DOHH2 (cell line): Measurements from ENCODE around the gene SEC31A.
"Not testable (repeated sequence)": the region's sequence is repeated elsewhere in the genome, so short reads cannot be mapped to it uniquely, and the experiment has no call there.

Experiments
- H3F3A ChIP-seq: fragments of 200-600 bp; sonication (generic), shearing (Covaris generic); 2 replicates; pipeline ENCODE4 v1.6.0; 2016; ENCODE audit warnings: antibody characterized with exemption, mild to moderate bottlenecking; ENCODE audit not compliant: control insufficient read depth, insufficient read depth
- H3K27ac ChIP-seq: fragments of 200-600 bp; sonication (generic); 2 replicates; pipeline ENCODE4 v1.5.1; 2014; ENCODE audit warnings: low read depth, mild to moderate bottlenecking, low read length, moderate library complexity
- H3K27me3 ChIP-seq: fragments of 200-600 bp; sonication (generic); 2 replicates; pipeline ENCODE4 v1.6.1; 2014; ENCODE audit warnings: mild to moderate bottlenecking, low read length, mixed read lengths; ENCODE audit not compliant: control insufficient read depth
- H3K36me3 ChIP-seq: fragments of 200-600 bp; sonication (generic); 2 replicates; pipeline ENCODE4 v1.6.1; 2014; ENCODE audit warnings: mild to moderate bottlenecking, low read length, moderate library complexity, mixed read lengths; ENCODE audit not compliant: control insufficient read depth
- H3K4me1 ChIP-seq: fragments of 200-600 bp; sonication (generic); 2 replicates; pipeline ENCODE4 v1.6.1; 2014; ENCODE audit warnings: mild to moderate bottlenecking, low read length, mixed read lengths; ENCODE audit not compliant: control insufficient read depth
- H3K4me2 ChIP-seq: fragments of 200-600 bp; sonication (generic); 2 replicates; pipeline ENCODE4 v1.6.0; 2014; ENCODE audit warnings: mild to moderate bottlenecking, low read length, moderate library complexity
- H3K4me3 ChIP-seq: fragments of 200-600 bp; sonication (generic); 2 replicates; pipeline ENCODE4 v1.5.1; 2014; ENCODE audit warnings: mild to moderate bottlenecking, low read length, mixed read lengths
- H3K79me2 ChIP-seq: fragments of 200-600 bp; sonication (generic); 2 replicates; pipeline ENCODE4 v1.6.1; 2014; ENCODE audit warnings: mild to moderate bottlenecking, low read length, mixed read lengths; ENCODE audit not compliant: control insufficient read depth
- H3K9me2 ChIP-seq: fragments of 200-600 bp; sonication (generic); replicated peaks from 2 replicates; pipeline ENCODE4 v1.6.1; 2014; ENCODE audit warnings: mild to moderate bottlenecking, low read length, mixed read lengths; ENCODE audit not compliant: control insufficient read depth
- H3K9me3 ChIP-seq: fragments of 200-600 bp; sonication (generic); 2 replicates; pipeline ENCODE4 v1.6.1; 2014; ENCODE audit warnings: antibody characterized with exemption, low read length, mixed read lengths; ENCODE audit not compliant: control insufficient read depth, insufficient read depth
- H4K20me1 ChIP-seq: fragments of 200-600 bp; sonication (generic); 2 replicates; pipeline ENCODE4 v1.6.0; 2014; ENCODE audit warnings: low read depth, mild to moderate bottlenecking, antibody characterized with exemption, low read length, moderate library complexity; ENCODE audit not compliant: control insufficient read depth, insufficient read depth
- CTCF ChIP-seq: fragments of 200-600 bp; sonication (generic); IDR thresholded peaks from one replicate; pipeline ENCODE4 v1.5.1; 2014; ENCODE audit warnings: antibody characterized with exemption, mild to moderate bottlenecking, low read depth, low read length; ENCODE audit not compliant: poor library complexity, severe bottlenecking
- EZH2phosphoT487 ChIP-seq: fragments of 200-600 bp; sonication (generic); IDR thresholded peaks from 2 replicates; pipeline ENCODE4 v1.6.1; 2017; ENCODE audit warnings: borderline replicate concordance, mild to moderate bottlenecking, antibody characterized with exemption, low read length, moderate library complexity, mixed read lengths

SEC31A gene

GRCh38 chr4:82918091-82918490 is 27.1 kb upstream of the SEC31A start:
- Histone ChIP-seq H3K4me1 (no peaks in the 10 kb centered on the region), H3K9me3 (no peaks in the 10 kb centered on the region), H3K4me2 (no peak overlapping the region), H4K20me1 (no peaks in the 10 kb centered on the region), H3F3A (peaks cover 5% of the 10 kb centered on the region; the same call in 1 of the 2 replicates), H3K9me2 (no peaks in the 10 kb centered on the region), H3K4me3 (no peak overlapping the region), H3K27ac (no peak overlapping the region), H3K36me3 (peaks cover 15% of the 10 kb centered on the region), H3K27me3 (no peaks in the 10 kb centered on the region), H3K79me2 (no peaks in the 10 kb centered on the region)
- TF ChIP-seq CTCF (no peak), EZH2phosphoT487 (no peak)

GRCh38 chr4:82913968-82914367 is 23.0 kb upstream of the SEC31A start:
- H3F3A ChIP-seq, H3K4me1 ChIP-seq, H3K27ac ChIP-seq, H3K4me2 ChIP-seq, H3K9me3 ChIP-seq, H3K4me3 ChIP-seq, H3K27me3 ChIP-seq, H3K79me2 ChIP-seq, H4K20me1 ChIP-seq, H3K9me2 ChIP-seq: not testable (repeated sequence)
- peaks cover 19% of the 10 kb centered on the region for H3K36me3 ChIP-seq

- H3K9me3 ChIP-seq: no peaks in the 10 kb centered on the region
- H3K4me3 ChIP-seq: no peak overlapping the region
- H3F3A ChIP-seq: no peaks in the 10 kb centered on the region
- H3K36me3 ChIP-seq: peaks cover 18% of the 10 kb centered on the region
- H3K9me2 ChIP-seq: no peaks in the 10 kb centered on the region
- no peaks in the 10 kb centered on the region for H3K4me1 ChIP-seq
- H3K27me3 ChIP-seq: no peaks in the 10 kb centered on the region
- H3K27ac ChIP-seq: no peak overlapping the region
- H3K4me2 ChIP-seq: no peak overlapping the region
- no peaks in the 10 kb centered on the region for H4K20me1 ChIP-seq
- TF ChIP-seq EZH2phosphoT487: no peak
- no peak for TF ChIP-seq CTCF
- no peaks in the 10 kb centered on the region for H3K79me2 ChIP-seq
These were observed 22.4 kb upstream of the SEC31A start for GRCh38 chr4:82913305-82913704.

GRCh38 chr4:82909326-82909725 is 18.4 kb upstream of the SEC31A start:
- Histone ChIP-seq H3K9me3 (no peaks in the 10 kb centered on the region), H3K79me2 (no peaks in the 10 kb centered on the region), H3K4me1 (peaks cover 17% of the 10 kb centered on the region), H3K9me2 (no peaks in the 10 kb centered on the region), H3K4me3 (no peak overlapping the region), H3K4me2 (no peak overlapping the region), H3K27ac (no peak overlapping the region), H3K27me3 (no peaks in the 10 kb centered on the region), H3K36me3 (peaks cover 16% of the 10 kb centered on the region), H4K20me1 (no peaks in the 10 kb centered on the region), H3F3A (no peaks in the 10 kb centered on the region)
- TF ChIP-seq EZH2phosphoT487: no peak
- no peak for TF ChIP-seq CTCF
